ENCODE measurements around the gene SYAP1.
"Not testable (repeated sequence)": the region's sequence is repeated elsewhere in the genome, so short reads cannot be mapped to it uniquely, and the experiment has no call there.

The SYAP1 gene

GRCh38 chrX:16754019-16754418, 34.6 kb downstream of the SYAP1 start:
- no peak for DNase-seq (ENCODE audit: low read depth)
- TF ChIP-seq MAX (IDR thresholded peaks at IDR 0.05; ENCODE audit: low read depth, low read length) = no peak
- TF ChIP-seq CTCF (IDR thresholded peaks at IDR 0.05; ENCODE audit: low read depth, low read length) = no peak
- TF ChIP-seq POLR2A (IDR thresholded peaks at IDR 0.05; ENCODE audit: extremely low read depth, insufficient read length) = no peak
- no peak for TF ChIP-seq MYC (IDR thresholded peaks at IDR 0.05; ENCODE audit: low read depth, low read length)
- no peak overlapping the region for H3K4me3 ChIP-seq (ENCODE audit: low read depth, low read length)

- TF ChIP-seq MAX (IDR thresholded peaks at IDR 0.05; ENCODE audit: low read depth, low read length) (no peak), CTCF (IDR thresholded peaks at IDR 0.05; ENCODE audit: low read depth, low read length) (no peak), MYC (IDR thresholded peaks at IDR 0.05; ENCODE audit: low read depth, low read length) (no peak), POLR2A (IDR thresholded peaks at IDR 0.05; ENCODE audit: extremely low read depth, insufficient read length) (no peak)
- DNase-seq (ENCODE audit: low read depth) = no peak
- H3K4me3 ChIP-seq (ENCODE audit: low read depth, low read length) = no peak overlapping the region
Observed at GRCh38 chrX:16756724-16757123, 37.3 kb downstream of the SYAP1 start.

GRCh38 chrX:16761500-16761899, 42.1 kb downstream of the SYAP1 start:
- not testable (repeated sequence) for DNase-seq (ENCODE audit: low read depth); H3K4me3 ChIP-seq (ENCODE audit: low read depth, low read length)

GRCh38 chrX:16762579-16762978, 43.2 kb downstream of the SYAP1 start:
- DNase-seq (ENCODE audit: low read depth) = no peak
- H3K4me3 ChIP-seq (ENCODE audit: low read depth, low read length) = no peak overlapping the region
- TF ChIP-seq CTCF (IDR thresholded peaks at IDR 0.05; ENCODE audit: low read depth, low read length) = no peak
- TF ChIP-seq MAX (IDR thresholded peaks at IDR 0.05; ENCODE audit: low read depth, low read length) = no peak
- TF ChIP-seq MYC (IDR thresholded peaks at IDR 0.05; ENCODE audit: low read depth, low read length) = no peak
- no peak for TF ChIP-seq POLR2A (IDR thresholded peaks at IDR 0.05; ENCODE audit: extremely low read depth, insufficient read length)

DNA sequence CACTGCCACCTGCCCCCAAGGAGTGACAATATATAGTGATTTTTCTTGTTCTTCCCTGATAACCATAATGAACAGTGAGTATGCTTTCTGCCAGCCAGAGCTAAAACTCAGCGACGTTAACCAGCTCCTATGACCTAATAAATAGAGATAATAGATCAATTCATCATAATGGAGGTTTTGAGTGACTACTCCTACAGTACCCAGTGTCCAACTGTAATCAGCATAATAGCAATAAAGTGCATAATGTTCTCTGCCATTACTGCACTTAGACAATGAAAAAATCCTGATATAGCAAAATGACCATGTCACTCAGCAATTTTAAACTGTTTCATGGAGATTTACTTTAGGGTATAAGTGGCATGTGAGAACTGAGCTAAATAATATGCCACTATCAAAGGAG, 46.2 kb downstream of the SYAP1 start:
- DNase-seq (ENCODE audit: low read depth) = no peak
- TF ChIP-seq MYC (IDR thresholded peaks at IDR 0.05; ENCODE audit: low read depth, low read length) (no peak), CTCF (IDR thresholded peaks at IDR 0.05; ENCODE audit: low read depth, low read length) (no peak), MAX (IDR thresholded peaks at IDR 0.05; ENCODE audit: low read depth, low read length) (no peak), POLR2A (IDR thresholded peaks at IDR 0.05; ENCODE audit: extremely low read depth, insufficient read length) (no peak)
- no peak overlapping the region for H3K4me3 ChIP-seq (ENCODE audit: low read depth, low read length)

GRCh38 chrX:16770970-16771482, 51.6 kb downstream of the SYAP1 start:
- H3K4me3 ChIP-seq (ENCODE audit: low read depth, low read length) = no peak overlapping the region
- no peak for DNase-seq (ENCODE audit: low read depth)
- no peak for TF ChIP-seq MAX (IDR thresholded peaks at IDR 0.05; ENCODE audit: low read depth, low read length)
- no peak for TF ChIP-seq CTCF (IDR thresholded peaks at IDR 0.05; ENCODE audit: low read depth, low read length)
- no peak for TF ChIP-seq POLR2A (IDR thresholded peaks at IDR 0.05; ENCODE audit: extremely low read depth, insufficient read length)

Measured in NB4 (cell line).